Neural progenitor cell (in vitro differentiated cells): Measurements from ENCODE around the gene EIF2A.

Source experiments
- EZH2 ChIP-seq: fragments of 200-600 bp; sonication (generic); IDR thresholded peaks from 2 replicates; pipeline ENCODE4 v1.6.1; 2017; ENCODE audit warnings: antibody characterized with exemption, mild to moderate bottlenecking, moderate library complexity
- EZH2phosphoT487 ChIP-seq: fragments of 200-600 bp; sonication (generic); IDR thresholded peaks from 2 replicates; pipeline ENCODE4 v1.6.1; 2017; ENCODE audit warnings: antibody characterized with exemption
- TF ChIP-seq, protein P1 (sequence below): fragments of 200-600 bp; sonication (generic); IDR thresholded peaks from 2 replicates; pipeline ENCODE4 v1.5.1; 2017; ENCODE audit warnings: antibody characterized with exemption, mild to moderate bottlenecking

- no peak for TF ChIP-seq EZH2
- TF ChIP-seq, protein P1, sequence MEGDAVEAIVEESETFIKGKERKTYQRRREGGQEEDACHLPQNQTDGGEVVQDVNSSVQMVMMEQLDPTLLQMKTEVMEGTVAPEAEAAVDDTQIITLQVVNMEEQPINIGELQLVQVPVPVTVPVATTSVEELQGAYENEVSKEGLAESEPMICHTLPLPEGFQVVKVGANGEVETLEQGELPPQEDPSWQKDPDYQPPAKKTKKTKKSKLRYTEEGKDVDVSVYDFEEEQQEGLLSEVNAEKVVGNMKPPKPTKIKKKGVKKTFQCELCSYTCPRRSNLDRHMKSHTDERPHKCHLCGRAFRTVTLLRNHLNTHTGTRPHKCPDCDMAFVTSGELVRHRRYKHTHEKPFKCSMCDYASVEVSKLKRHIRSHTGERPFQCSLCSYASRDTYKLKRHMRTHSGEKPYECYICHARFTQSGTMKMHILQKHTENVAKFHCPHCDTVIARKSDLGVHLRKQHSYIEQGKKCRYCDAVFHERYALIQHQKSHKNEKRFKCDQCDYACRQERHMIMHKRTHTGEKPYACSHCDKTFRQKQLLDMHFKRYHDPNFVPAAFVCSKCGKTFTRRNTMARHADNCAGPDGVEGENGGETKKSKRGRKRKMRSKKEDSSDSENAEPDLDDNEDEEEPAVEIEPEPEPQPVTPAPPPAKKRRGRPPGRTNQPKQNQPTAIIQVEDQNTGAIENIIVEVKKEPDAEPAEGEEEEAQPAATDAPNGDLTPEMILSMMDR = no peak
- TF ChIP-seq EZH2phosphoT487 = no peak
Observed at GRCh38 chr3:150627557-150627956, 81.0 kb downstream of the EIF2A start.
